SIG-M5 (cell line): ENCODE data around the gene CCZ1.
"Not testable (repeated sequence)": the region's sequence is repeated elsewhere in the genome, so short reads cannot be mapped to it uniquely, and the experiment has no call there.

Source experiments
- DNase-seq: peaks from one replicate; lab custom pipeline; 2025; lab: John Stamatoyannopoulos, UW

CCZ1 gene

GRCh38 chr7:5898480-5899224, at the start of gene CCZ1:
TSS of gene CCZ1 (plus strand) at chr7:5898733. CDS start at chr7:5898800, 67 bp downstream.
- DNase-seq: not testable (repeated sequence)

GRCh38 chr7:5850944-5851343, 47.6 kb upstream of the CCZ1 start:
- DNase-seq: no peak

- DNase-seq: no peak
These were observed 43.8 kb upstream of the CCZ1 start for GRCh38 chr7:5854738-5855137.

GRCh38 chr7:5857041-5857575, 41.4 kb upstream of the CCZ1 start:
- DNase-seq: not testable (repeated sequence)

- not testable (repeated sequence) for DNase-seq
These were observed 40.0 kb upstream of the CCZ1 start for GRCh38 chr7:5858494-5858893.

GRCh38 chr7:5861281-5861680, 37.3 kb upstream of the CCZ1 start:
- DNase-seq: not testable (repeated sequence)

- not testable (repeated sequence) for DNase-seq
These were observed 35.7 kb upstream of the CCZ1 start for GRCh38 chr7:5862753-5863366.

- DNase-seq: not testable (repeated sequence)
These were observed 33.1 kb upstream of the CCZ1 start for GRCh38 chr7:5865279-5865931.

- no peak for DNase-seq
These were observed 31.5 kb upstream of the CCZ1 start for GRCh38 chr7:5867060-5867459.

GRCh38 chr7:5868928-5869341, 29.6 kb upstream of the CCZ1 start:
- DNase-seq: not testable (repeated sequence)

GRCh38 chr7:5869691-5870090, 28.8 kb upstream of the CCZ1 start:
- DNase-seq: no peak

GRCh38 chr7:5870311-5870710, 28.2 kb upstream of the CCZ1 start:
- DNase-seq: no peak

GRCh38 chr7:5872326-5872725, 26.2 kb upstream of the CCZ1 start:
- DNase-seq: no peak

GRCh38 chr7:5879591-5879990, 18.9 kb upstream of the CCZ1 start:
- not testable (repeated sequence) for DNase-seq

GRCh38 chr7:5880106-5880505, 18.4 kb upstream of the CCZ1 start:
- DNase-seq: not testable (repeated sequence)

GRCh38 chr7:5884431-5884830, 14.1 kb upstream of the CCZ1 start:
- DNase-seq: not testable (repeated sequence)

- not testable (repeated sequence) for DNase-seq
These were observed 10.5 kb upstream of the CCZ1 start for GRCh38 chr7:5888021-5888420.

GRCh38 chr7:5890244-5890643, 8.3 kb upstream of the CCZ1 start:
- not testable (repeated sequence) for DNase-seq

GRCh38 chr7:5892498-5892897, 6.0 kb upstream of the CCZ1 start:
- no peak for DNase-seq

GRCh38 chr7:5897369-5897919, 1.1 kb upstream of the CCZ1 start:
- DNase-seq: not testable (repeated sequence)

GRCh38 chr7:5903002-5903401, 4.5 kb downstream of the CCZ1 start:
- DNase-seq: not testable (repeated sequence)

GRCh38 chr7:5904726-5905125, 6.2 kb downstream of the CCZ1 start:
- DNase-seq: not testable (repeated sequence)
